Mesodermal cell (in vitro differentiated cells): ENCODE data around the gene MAGED2.
"Not testable (repeated sequence)": the region's sequence is repeated elsewhere in the genome, so short reads cannot be mapped to it uniquely, and the experiment has no call there.

Source experiments
- H3K27ac ChIP-seq: 2 replicates; pipeline ENCODE4 v1.7.0; 2013; ENCODE audit warnings: mild to moderate bottlenecking, low read depth, low read length, moderate library complexity; ENCODE audit not compliant: severe bottlenecking
- H3K36me3 ChIP-seq: 2 replicates; pipeline ENCODE4 v1.7.1; 2013; ENCODE audit warnings: mild to moderate bottlenecking, low read length, moderate library complexity; ENCODE audit not compliant: control insufficient read depth, insufficient read depth
- H3K4me1 ChIP-seq: one replicate; pipeline ENCODE4 v1.7.1; 2013; ENCODE audit warnings: mild to moderate bottlenecking, low read length; ENCODE audit not compliant: insufficient read depth, control insufficient read depth, poor library complexity, severe bottlenecking
- H3K4me3 ChIP-seq: 2 replicates; pipeline ENCODE4 v1.7.0; 2013; ENCODE audit warnings: low read length, control low read depth, mild to moderate bottlenecking; ENCODE audit not compliant: insufficient read depth, poor library complexity, severe bottlenecking; ENCODE audit errors: extremely low read depth
- H3K9me3 ChIP-seq: 2 replicates; pipeline ENCODE4 v1.7.1; 2013; ENCODE audit warnings: mild to moderate bottlenecking, low read length, moderate library complexity; ENCODE audit not compliant: control insufficient read depth
- WGBS, 2 experiments: methylation state at CpG; one replicate each; pipeline ENCODE4 v1.1.5; 2013; ENCODE audit warnings: missing lambda C conversion rate in 2 of 2; ENCODE audit not compliant: insufficient coverage in 2 of 2; 5-methylcytosine and 5-hydroxymethylcytosine counted together

Gene MAGED2

DNA sequence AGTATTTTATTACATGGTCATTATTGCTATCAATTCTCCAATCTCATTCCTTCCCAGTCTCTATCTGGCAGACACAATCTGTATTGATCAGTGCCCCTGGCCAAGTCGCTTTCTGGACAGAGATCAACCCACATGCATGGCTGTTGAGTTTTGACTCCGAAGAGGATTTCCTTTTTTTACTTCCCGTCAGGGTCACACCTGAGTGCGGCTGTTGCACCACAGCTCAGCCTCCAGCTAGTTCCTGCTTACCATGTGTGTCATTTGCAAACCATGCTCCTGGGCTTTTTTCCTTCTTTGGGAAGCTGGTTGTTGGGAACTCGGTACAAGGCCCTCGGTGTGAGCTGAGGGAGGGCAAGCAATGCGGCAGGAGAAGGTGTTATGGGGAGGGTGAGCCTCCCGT lies 11.7 kb downstream of the MAGED2 start:
- 100% methylated on average over 1 to 4 of the region's 8 CpGs for WGBS, 2 experiments
- H3K4me3 ChIP-seq, result no peak overlapping the region
- H3K4me1 ChIP-seq, result no peaks in the 10 kb centered on the region

DNA sequence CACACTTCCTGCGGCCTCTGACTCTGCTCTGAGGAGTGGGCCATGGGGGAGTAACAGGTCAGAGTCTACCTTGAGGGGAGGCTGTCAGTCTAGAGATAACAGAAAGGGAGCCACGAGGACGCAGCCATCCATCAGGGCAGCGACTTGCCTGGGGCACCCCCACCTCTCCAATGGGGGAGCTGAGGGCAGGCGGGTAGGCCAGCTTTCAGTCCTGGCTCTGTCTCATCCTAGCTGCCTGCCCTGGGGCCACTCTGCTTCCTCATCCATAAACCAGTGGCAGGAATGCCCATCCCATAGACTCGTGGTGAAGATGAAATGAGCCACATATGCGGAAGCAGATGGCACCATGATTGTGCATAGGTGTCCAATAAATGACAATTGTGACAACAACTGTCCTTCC lies 13.2 kb downstream of the MAGED2 start:
- WGBS, 2 experiments, result 100% methylated on average over 1 of the region's 7 CpGs; no CpG with 5 or more reads in 1 of the 2 experiments
- H3K27ac ChIP-seq, result no peak overlapping the region

More for the DNA sequence above, 11.7 kb downstream of the MAGED2 start:
- no peaks in the 10 kb centered on the region for H3K9me3 ChIP-seq
- no peak overlapping the region for H3K27ac ChIP-seq
- peaks cover 21% of the 10 kb centered on the region for H3K36me3 ChIP-seq

DNA sequence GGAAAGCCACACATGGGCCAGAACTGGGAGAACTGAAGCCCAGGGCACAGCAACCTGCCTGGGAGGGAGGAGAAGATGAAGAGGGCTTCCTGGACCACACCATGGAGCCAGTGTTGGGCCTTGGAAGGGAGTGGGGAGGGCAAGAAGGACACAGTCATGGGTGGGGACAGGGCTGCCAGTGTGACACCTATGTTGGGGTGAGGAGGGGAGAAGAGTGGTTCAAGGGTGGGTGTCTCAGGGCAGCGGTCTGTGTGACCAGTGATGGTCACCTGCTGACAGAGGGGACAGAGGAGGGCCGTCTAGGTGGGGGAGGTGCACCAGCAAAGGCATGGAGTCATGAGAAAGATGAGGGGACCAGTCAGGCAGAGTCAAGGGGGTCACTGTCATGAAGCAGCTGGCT lies 13.8 kb downstream of the MAGED2 start:
- Histone ChIP-seq H3K4me1 (peaks cover under 1% of the 10 kb centered on the region), H3K27ac (no peak overlapping the region), H3K36me3 (peaks cover 1% of the 10 kb centered on the region), H3K9me3 (no peaks in the 10 kb centered on the region), H3K4me3 (no peak overlapping the region)
- no CpG with 5 or more reads among the region's 2 CpGs for WGBS, 2 experiments

More for the DNA sequence above, 13.2 kb downstream of the MAGED2 start:
- H3K9me3 ChIP-seq, result no peaks in the 10 kb centered on the region
- H3K4me1 ChIP-seq, result no peaks in the 10 kb centered on the region
- H3K4me3 ChIP-seq, result no peak overlapping the region
- peaks cover 7% of the 10 kb centered on the region for H3K36me3 ChIP-seq

DNA sequence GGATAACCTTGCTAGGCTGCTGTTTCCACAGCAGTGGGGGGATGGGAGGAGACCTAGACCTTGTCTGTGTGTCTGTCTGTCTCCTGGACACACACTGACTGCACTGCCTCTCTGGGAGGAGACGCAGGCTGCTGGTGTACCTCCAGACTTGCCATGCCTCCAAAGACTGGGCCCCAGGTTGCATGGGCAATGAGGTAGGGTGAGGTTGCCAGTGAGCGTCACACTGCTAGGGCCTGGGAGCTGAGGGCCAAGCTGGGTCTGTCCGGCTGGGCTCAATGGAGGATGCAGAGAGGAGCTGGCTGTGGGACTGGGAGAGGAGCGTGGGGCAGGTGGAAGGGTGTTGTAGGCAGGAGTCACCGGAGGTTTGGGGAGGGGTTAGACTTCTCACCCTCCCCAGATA lies 16.6 kb downstream of the MAGED2 start:
- H3K27ac ChIP-seq, result no peak overlapping the region
- WGBS, 2 experiments, result 100% methylated on average over 2 of the region's 5 CpGs; no CpG with 5 or more reads in 1 of the 2 experiments
- H3K9me3 ChIP-seq, result no peaks in the 10 kb centered on the region
- no peaks in the 10 kb centered on the region for H3K36me3 ChIP-seq
- peaks cover 3% of the 10 kb centered on the region for H3K4me1 ChIP-seq
- no peak overlapping the region for H3K4me3 ChIP-seq

DNA sequence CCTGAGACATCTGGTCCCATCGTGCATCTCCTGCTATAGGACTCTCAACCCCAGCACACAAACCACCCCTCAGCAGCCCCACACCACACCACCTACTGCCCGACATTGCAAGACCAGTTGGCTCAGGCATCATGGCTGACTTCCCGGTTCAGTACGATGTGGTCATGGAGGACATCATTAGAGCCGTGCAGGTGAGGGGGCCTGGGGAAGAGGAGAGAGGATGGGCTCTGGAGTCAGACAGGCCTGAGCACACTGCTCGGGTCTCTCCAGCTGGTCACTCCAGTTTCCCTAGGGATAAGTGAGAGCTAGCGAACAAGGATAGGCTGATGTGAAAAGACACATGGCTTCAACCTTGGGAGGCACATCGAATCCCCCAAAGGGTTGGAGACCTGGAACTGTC lies 17.2 kb downstream of the MAGED2 start:
- peaks cover 3% of the 10 kb centered on the region for H3K4me1 ChIP-seq
- H3K27ac ChIP-seq, result no peak overlapping the region
- H3K36me3 ChIP-seq, result no peaks in the 10 kb centered on the region
- no peaks in the 10 kb centered on the region for H3K9me3 ChIP-seq
- H3K4me3 ChIP-seq, result no peak overlapping the region
- 98% methylated on average over 4 of the region's 8 CpGs; no CpG with 5 or more reads in 1 of the 2 experiments for WGBS, 2 experiments

DNA sequence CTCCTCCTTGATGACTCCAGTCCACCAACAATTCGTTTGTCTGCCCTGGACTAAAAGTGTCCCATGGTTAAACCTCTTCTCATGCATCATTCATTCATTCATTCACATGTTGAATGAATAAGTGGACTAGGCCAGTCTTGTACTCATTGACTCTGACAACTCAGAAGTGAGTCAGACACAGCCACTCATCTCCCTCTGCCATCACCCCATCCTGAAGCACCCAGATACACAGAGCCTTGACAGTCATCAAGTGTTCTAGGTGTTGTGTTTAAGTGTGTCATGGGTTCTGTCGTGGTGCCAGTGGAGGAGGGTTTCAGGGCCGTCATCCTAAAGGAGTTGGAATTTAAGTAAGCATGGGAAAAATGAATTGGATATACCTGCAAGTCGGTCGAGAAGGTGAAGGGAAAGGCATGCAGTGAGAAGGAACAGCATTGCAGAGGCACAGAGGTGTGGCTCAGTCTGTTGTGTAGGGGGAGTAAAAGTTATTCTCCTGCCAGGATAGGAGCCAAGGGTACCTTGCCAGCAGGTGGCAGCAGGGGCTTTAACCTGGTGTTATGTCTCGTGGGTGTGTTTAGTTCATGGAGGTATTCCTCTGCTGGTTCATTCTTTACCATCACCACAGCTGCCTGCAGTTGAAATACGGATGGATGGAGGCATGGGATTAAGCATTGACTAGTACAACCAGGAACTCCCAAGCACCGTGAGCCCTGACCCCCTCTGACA lies 18.3 kb downstream of the MAGED2 start:
- WGBS, 2 experiments, result 91 to 93% methylated on average over 2 to 4 of the region's 8 CpGs
- no peak overlapping the region for H3K4me3 ChIP-seq
- H3K4me1 ChIP-seq, result peaks cover 3% of the 10 kb centered on the region
- no peak overlapping the region for H3K27ac ChIP-seq
- H3K36me3 ChIP-seq, result no peaks in the 10 kb centered on the region
- no peaks in the 10 kb centered on the region for H3K9me3 ChIP-seq

DNA sequence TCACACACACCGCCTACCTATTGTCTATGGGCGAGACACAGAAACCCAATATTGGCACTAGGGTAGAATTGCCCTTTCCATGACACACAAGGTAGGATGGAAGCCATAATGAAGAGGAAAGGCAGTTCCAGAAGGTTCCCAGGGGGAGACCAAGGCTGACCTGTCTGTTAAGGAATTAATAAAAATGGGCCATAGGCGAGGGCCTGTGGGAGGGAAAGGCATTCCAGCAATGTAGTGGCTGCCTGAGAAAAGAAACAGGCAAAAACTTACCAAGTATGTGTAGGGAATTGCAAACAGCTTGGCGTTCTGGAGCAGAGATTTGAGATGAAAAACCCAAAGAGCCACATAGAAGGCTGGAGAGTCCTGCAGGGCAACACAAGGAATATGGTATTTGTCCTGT lies 19.1 kb downstream of the MAGED2 start:
- H3K4me3 ChIP-seq, result no peak overlapping the region
- no peak overlapping the region for H3K27ac ChIP-seq
- peaks cover 3% of the 10 kb centered on the region for H3K4me1 ChIP-seq
- H3K9me3 ChIP-seq, result no peaks in the 10 kb centered on the region
- WGBS, 2 experiments, result 71 to 100% methylated on average over 1 to 2 of the region's 4 CpGs
- H3K36me3 ChIP-seq, result no peaks in the 10 kb centered on the region

DNA sequence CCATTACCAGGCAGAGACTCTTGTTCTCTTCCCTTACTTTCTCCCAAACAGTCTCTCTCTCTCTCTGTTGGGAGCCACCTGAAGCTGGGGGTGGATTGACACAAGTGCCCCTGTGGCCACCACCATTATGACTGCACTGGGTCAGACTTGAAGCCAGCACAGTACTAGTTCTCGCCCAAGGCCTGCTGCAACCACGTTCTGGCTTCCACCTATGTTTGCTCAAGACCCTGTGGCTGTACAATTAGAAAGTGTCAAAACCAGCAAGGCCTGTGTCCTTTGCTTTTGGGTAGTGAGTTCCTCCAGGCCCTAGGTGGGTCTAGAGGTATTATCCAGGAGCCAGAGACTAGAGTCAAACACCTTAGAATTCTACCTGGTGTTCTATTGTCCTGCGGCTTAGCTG lies 31.0 kb downstream of the MAGED2 start:
- no peak overlapping the region for H3K4me3 ChIP-seq
- no peaks in the 10 kb centered on the region for H3K4me1 ChIP-seq
- H3K36me3 ChIP-seq, result no peaks in the 10 kb centered on the region
- 80% methylated on average over 1 of the region's 3 CpGs; no CpG with 5 or more reads in 1 of the 2 experiments for WGBS, 2 experiments
- H3K9me3 ChIP-seq, result no peaks in the 10 kb centered on the region
- H3K27ac ChIP-seq, result no peak overlapping the region

DNA sequence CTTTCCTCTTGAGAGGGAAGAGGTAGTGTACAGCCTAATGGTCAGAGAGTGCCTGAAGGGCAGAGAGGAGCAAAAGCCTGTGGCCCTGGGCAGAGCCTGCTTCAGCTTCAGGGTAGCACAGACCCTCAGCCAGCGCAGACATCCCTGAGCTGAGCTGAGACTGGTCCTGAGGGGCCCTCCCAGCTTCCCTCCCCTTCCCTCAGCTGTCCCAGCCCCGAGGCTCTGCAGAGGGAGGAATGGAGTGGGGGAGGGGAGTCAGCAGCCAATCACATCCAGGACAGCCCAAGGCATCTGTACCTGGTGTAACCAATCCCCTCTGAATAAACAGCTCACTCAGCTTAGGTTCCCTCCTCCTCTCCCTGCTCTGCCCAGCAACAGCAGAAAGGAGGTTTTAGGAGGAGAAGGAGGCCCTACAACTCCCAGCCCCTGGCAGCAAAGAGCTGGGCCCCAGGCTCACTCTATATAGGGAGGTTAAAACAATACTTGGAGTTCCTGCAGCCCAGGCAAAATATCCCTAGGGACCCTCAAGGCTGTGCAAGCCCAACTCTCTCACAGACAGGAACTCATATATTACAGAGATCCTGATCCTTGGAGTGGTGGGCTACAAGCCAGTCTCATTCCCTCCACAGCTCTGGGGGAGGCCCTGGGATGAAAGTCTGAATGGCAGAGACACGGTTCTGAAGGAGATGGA lies 33.8 kb downstream of the MAGED2 start:
- H3K9me3 ChIP-seq, H3K36me3 ChIP-seq, H3K4me3 ChIP-seq, H3K4me1 ChIP-seq: not testable (repeated sequence)
- no CpG with 5 or more reads among the region's 3 CpGs for WGBS, 2 experiments
- H3K27ac ChIP-seq, result peak overlapping the region; percentile 36

DNA sequence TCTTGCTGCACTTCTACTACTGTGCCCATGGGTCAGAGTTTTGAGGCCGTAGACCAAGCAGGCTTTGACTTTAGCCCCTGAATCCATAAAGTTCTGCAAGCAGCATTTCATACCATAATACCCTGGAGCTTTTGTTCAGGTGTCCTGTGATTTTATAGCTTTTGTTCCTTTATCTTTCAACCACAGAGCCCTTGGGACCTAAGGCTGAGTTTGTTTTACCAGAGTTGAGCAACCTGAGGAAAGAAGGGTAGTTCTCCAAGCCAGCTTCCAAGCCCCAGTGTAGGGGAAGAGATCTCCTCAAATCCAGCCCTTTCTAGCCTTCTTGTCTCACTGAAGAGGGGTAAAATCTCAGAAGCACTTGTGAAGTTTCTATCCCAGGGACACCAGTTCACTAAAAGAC lies 35.1 kb downstream of the MAGED2 start:
- no peak overlapping the region for H3K4me3 ChIP-seq
- H3K9me3 ChIP-seq, result no peaks in the 10 kb centered on the region
- H3K27ac ChIP-seq, result no peak overlapping the region
- H3K36me3 ChIP-seq, result no peaks in the 10 kb centered on the region
- no CpG with 5 or more reads among the region's 1 CpG for WGBS, 2 experiments
- no peaks in the 10 kb centered on the region for H3K4me1 ChIP-seq

DNA sequence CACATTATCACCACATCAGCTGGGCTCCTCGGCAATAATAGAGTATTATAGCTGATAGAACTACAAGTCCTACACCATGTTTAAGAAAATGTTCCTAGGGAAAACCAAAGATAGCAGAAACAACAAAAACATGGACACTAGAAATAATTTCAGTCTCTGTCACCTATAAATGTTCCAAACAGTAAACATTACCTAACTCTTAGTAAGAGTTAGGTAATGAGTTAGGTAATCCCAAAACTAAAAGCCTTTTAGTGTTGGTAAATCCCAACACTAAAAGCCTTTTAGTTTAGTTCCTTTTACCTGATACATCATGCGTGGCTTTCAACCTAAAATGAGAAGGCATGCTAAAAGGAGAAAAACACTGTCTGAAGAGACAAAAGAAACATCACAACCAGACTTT lies 35.5 kb downstream of the MAGED2 start:
- Histone ChIP-seq H3K4me3 (no peak overlapping the region), H3K36me3 (no peaks in the 10 kb centered on the region), H3K9me3 (no peaks in the 10 kb centered on the region), H3K4me1 (no peaks in the 10 kb centered on the region), H3K27ac (no peak overlapping the region)
- WGBS, 2 experiments, result no CpG with 5 or more reads among the region's 2 CpGs
